ENCODE results near the gene RGL4. TPM values are rescaled to one million over a fixed set of nuclear protein-coding genes. Genes with fewer than 3 reads are reported as not detected.
"Not testable (repeated sequence)": the region's sequence is repeated elsewhere in the genome, so short reads cannot be mapped to it uniquely, and the experiment has no call there.

The RGL4 gene
- total RNA-seq, 1 donor from 2014 or later: 0.49 TPM

DNA sequence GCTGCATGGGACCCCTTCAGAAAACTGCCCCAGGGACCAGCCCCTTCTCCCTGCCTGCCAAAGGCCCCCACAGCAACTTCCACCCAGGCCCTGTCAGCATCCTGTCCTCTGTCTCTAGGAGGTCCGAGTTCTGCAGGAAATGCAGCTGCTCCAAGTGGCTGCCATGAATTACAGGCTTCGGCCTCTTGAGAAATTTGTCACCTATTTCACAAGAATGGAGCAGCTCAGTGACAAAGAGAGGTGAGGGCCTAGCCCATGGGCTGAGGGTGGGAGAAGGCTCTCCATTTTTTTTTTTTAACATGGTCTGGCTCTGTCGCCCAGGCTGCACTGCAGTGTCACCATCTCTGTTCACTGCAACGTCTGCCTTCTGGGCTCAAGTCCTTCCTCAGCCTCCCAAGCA is 7.3 kb downstream of the RGL4 start:
- no peak for DNase-seq (ENCODE audit: low spot score)

DNA sequence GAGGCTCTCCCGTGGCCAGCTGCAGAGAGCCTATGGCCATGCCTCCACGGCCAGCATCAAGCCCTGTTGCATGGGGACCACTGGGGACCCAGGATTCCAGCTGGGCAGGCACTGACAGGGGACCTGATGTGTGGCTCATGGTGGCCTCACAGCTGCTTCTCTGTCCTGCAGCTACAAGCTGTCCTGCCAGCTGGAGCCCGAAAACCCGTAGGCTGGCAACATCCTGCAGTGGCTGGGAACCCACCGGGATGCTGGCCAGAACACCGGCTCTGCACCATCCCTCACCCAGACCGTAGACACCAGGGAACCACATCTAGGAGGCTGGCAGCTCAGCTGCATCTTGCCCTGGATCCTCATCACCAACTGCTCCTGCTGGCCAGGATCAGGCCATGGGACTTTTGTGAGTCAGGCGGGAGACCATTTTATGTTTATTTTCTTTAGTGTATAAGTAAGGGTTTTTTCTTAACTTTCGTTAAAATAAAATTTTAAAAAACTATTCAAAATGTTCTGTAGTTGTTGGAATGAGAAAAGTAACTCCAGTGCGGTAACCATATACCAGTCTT is 7.9 kb downstream of the RGL4 start:
- DNase-seq (ENCODE audit: low spot score): no peak

- DNase-seq (ENCODE audit: low spot score): no peak
These were observed 9.9 kb downstream of the RGL4 start for GRCh38 chr22:23700706-23701105.

DNA sequence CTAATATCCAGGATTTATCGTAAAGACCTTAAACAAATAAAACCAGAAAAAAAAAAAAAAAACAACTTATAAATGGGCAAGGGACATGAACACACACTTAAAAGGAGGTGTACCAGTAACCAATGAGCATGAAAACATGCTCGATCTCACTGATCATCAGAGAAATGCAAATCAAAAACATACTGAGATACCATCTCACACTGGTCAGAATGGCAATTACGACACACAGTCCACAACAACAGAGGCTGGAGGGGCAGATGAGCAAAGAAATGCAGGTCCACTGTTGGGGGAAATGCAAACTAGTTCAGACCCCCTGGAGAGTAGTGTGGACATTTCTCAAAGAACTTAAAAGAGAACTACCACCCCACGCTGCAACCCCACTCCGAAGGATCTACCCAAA is 13.2 kb downstream of the RGL4 start:
- DNase-seq (ENCODE audit: low spot score): no peak

GRCh38 chr22:23704829-23705228 is 14.0 kb downstream of the RGL4 start:
- DNase-seq (ENCODE audit: low spot score): no peak

DNA sequence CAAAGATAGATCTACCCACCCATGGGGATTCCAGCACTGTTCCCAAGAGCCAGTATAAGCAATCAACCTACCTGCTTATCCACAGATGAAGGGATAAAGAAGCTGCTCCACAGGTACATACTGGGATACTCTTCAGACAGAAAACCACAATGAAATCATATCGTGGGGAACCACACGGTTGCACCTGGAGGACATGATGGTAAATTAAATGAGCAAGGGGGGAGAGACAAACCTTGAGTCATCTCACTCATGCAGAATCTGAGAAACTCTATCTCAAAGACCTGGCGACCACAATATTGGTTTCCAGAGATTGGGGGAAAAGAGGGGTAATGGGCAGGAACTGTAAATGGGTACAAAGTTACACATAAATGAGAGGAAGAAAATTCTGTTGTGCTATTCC is 14.5 kb downstream of the RGL4 start:
- DNase-seq (ENCODE audit: low spot score): no peak

DNA sequence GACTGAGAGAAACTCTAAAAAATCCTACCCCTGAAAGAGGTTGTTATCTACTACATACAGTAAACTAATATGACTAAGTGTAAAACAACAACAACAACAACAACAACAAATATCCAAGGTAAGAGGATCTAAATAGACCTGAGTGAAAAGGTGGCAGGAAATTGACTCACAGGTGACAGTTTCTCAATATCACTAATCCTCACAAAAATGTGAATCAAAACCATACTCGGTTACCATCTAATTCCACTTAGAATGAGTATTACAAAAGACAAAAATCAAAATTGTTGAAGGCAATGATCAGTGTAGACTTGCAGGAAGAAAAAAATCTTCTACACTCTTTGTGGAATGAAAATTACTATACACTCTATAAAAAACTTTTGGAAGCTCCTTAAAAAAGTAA is 17.5 kb downstream of the RGL4 start:
- DNase-seq (ENCODE audit: low spot score): no peak

- DNase-seq (ENCODE audit: low spot score): no peak
These were observed 18.3 kb downstream of the RGL4 start for GRCh38 chr22:23709107-23709506.

- DNase-seq (ENCODE audit: low spot score): no peak
These were observed 21.4 kb downstream of the RGL4 start for GRCh38 chr22:23712256-23712655.

DNA sequence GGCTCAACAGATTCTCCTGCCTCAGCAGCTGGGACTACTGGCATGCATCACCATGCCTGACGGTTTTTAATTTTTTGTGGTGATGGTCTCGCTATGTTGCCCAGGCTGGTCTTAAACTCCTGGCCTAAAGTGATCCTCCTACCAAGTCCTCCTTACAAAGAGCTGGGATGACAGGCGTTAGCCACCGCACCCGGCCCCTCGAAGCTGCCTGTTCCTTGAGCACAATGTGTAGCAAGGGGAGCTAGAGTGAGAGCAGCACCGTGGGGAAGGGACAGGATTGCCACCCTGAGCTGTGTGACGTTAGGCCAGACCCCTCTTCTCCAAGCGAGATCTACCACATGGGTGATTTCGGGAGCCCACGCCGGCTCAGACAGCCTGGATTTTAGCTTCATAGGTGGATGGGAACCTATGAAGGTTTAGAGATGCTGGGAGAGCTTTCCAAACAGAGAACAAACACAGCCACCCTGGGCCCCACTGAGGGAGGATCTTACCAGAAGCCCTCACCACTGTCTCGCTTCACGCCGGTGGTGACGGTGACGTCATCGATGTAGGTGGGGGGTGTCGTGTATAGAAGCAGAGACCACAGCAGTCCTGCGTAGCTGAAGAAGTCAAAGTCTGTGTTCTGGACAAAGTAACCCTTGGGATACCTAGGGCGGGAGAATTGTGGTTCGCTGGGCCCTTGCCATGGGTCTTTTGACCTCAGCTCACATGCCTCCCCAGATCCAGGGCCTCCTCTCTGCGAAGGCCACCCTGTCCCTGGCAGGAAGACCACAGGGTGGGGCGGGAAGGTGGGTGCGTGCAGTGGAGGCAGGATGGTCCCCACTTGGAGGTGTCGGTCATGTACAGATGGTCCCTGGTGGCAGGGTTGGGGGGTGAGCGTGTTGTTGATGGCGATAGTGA is 23.1 kb downstream of the RGL4 start:
- DNase-seq (ENCODE audit: low spot score): no peak

GRCh38 chr22:23714596-23715578 is 24.1 kb downstream of the RGL4 start:
- no peak for DNase-seq (ENCODE audit: low spot score)

DNA sequence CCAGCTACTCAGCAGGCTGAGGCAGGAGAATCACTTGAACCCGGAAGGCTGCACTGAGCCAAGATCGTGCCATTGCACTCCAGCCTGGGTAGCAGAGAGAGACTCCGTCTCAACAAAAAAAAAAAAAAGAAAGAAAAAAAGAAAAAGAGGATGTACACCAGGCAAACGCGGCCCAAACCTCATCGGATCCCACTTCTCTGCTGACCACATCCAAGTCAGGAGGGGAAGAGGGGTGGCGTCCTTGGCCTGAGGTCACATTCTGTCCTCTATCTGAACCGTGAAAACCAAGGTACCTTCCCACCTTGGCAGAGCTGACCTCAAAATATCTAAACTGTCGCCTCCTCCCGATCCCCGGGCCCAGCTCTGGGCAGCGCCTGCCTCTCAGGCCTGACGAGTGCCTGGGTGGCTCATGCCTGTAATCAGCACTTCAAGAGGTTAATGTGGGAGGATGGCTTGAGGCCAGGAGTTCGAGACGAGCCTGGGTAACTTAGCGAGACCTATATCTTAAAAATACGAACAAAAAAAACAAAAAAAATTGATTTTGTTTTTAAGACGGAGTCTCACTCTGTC is 25.1 kb downstream of the RGL4 start:
- no peak for DNase-seq (ENCODE audit: low spot score)

GRCh38 chr22:23716811-23717801 is 26.3 kb downstream of the RGL4 start:
- DNase-seq (ENCODE audit: low spot score): peak; percentile 85

DNA sequence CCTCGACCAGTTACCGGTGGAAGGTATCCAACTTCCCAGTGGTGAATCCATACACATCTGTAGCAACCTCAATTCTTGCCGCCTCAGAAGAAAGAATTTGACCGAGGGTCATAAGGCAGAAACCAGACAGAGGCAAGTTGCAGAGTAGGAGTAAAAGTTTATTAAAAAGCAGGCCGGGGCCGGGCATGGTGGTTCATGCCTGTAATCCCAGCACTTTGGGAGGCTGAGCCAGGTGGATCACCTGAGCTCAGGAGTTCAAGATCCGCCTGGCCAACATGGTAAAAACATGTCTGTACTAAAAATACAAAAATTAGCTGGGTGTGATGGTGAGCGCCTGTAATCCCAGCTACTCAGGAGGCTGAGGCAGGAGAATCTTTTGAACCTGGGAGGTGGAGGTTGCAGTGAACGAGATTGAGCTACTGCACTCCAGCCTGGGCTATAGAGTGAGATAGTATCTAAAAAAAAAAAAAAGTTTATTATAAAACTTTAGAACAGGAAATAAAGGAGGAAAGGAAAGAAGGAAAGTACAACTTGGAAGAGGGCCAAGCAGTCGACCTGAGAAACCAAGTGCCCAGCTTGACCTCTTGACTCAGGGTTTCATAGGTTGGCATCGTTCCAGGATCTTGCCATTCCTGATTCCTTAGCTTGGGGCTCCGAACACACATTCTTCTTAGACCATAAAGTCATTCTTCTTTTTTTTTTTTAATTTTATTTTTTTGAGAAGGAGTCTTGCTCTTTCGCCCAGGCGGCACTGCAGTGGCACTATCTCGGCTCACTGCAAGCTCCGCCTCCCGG is 27.8 kb downstream of the RGL4 start:
- DNase-seq (ENCODE audit: low spot score): no peak

GRCh38 chr22:23720855-23721254 is 30.0 kb downstream of the RGL4 start:
- no peak for DNase-seq (ENCODE audit: low spot score)

DNA sequence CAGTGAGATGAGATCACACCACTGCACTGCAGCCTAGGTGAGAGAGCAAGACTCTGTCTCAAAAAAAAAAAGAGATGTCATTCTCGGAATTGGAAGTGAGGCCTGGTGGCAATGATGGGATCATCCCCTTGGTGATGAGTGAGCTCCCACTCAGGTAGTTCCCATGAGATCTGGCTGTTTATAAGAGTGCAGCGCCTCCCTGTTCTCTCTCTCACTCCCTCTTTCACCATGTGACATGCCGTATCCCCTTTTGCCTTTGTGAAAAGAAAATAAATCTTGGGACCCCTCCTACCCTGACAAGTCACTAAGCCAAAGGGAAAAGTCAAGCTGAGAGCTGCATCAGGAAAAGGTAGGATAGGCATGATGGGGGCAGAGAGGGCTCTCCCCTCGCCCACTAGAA is 31.3 kb downstream of the RGL4 start:
- DNase-seq (ENCODE audit: low spot score): no peak

- no peak for DNase-seq (ENCODE audit: low spot score)
These were observed 31.9 kb downstream of the RGL4 start for GRCh38 chr22:23722724-23723123.

GRCh38 chr22:23728108-23728507 is 37.3 kb downstream of the RGL4 start:
- DNase-seq (ENCODE audit: low spot score): not testable (repeated sequence)

GRCh38 chr22:23737696-23738095 is 46.9 kb downstream of the RGL4 start:
- no peak for DNase-seq (ENCODE audit: low spot score)
